Measurements from ENCODE around the gene ANKRD23.
A peak's percentile ranks its signal among the peaks of the same experiment; 100 is the strongest.

Gene ANKRD23

DNA sequence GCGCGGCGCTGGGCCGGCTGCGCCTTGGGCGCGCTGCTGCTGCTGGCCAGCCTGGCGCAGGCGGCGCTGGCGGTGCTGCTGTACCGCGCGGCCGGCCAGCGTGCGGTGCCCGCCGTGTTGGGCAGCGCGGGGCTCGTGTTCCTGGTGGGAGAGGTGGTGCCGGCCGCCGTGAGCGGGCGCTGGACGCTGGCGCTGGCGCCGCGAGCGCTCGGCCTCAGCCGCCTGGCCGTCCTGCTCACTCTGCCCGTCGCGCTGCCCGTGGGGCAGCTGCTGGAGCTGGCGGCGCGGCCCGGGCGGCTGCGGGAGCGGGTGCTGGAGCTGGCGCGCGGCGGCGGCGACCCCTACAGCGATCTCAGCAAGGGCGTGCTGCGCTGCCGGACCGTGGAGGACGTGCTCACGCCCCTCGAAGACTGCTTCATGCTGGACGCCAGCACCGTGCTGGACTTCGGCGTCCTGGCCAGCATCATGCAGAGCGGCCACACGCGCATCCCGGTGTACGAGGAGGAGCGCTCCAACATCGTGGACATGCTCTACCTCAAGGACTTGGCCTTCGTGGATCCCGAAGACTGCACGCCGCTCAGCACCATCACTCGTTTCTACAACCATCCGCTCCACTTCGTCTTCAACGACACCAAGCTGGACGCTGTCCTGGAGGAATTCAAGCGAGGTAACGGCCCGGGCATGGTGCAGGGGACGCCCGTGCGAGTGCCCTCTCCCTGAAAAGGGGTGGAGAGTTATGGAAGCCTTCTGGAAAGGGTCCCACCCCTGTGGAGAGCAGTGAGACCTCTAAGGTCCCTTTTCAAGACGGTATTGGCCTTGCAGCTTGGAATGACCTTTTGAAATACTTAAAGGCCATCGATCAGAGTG is 26.8 kb downstream of the ANKRD23 start:
- H3K9ac ChIP-seq (ENCODE audit: low read length), result peak overlapping the region; percentile 66
- H3K4me2 ChIP-seq (ENCODE audit: low read length), result peak overlapping the region; percentile 94
- H3K9me3 ChIP-seq (ENCODE audit: low read length), result no peaks in the 10 kb centered on the region
- H3F3A ChIP-seq (ENCODE audit: insufficient read depth, low read length), result no peaks in the 10 kb centered on the region
- H3K27ac ChIP-seq (ENCODE audit: low read depth, low read length, poor library complexity, severe bottlenecking), result no peak overlapping the region
- no peaks in the 10 kb centered on the region for H3K27me3 ChIP-seq (ENCODE audit: insufficient read depth, low read length)
- no peak overlapping the region for H2AFZ ChIP-seq (ENCODE audit: low read length)
- H3K9me2 ChIP-seq (ENCODE audit: low read depth, low read length), result no peaks in the 10 kb centered on the region
- H3K4me1 ChIP-seq (ENCODE audit: insufficient read depth, low read length, severe bottlenecking), result peaks cover 50% of the 10 kb centered on the region
- peak overlapping the region; percentile 70 for H3K4me3 ChIP-seq (ENCODE audit: low read depth, low read length, poor library complexity, severe bottlenecking)
- H3K36me3 ChIP-seq (ENCODE audit: insufficient read depth, low read length), result peaks cover 12% of the 10 kb centered on the region; the same call in 1 of the 2 replicates
- no peaks in the 10 kb centered on the region for H4K20me1 ChIP-seq (ENCODE audit: insufficient read depth, low read length)
- H3K79me2 ChIP-seq (ENCODE audit: insufficient read depth, low read length), result no peaks in the 10 kb centered on the region
- no peak for TF ChIP-seq EZH2 (IDR thresholded peaks at IDR 0.05; ENCODE audit: borderline replicate concordance, low read length)

DNA sequence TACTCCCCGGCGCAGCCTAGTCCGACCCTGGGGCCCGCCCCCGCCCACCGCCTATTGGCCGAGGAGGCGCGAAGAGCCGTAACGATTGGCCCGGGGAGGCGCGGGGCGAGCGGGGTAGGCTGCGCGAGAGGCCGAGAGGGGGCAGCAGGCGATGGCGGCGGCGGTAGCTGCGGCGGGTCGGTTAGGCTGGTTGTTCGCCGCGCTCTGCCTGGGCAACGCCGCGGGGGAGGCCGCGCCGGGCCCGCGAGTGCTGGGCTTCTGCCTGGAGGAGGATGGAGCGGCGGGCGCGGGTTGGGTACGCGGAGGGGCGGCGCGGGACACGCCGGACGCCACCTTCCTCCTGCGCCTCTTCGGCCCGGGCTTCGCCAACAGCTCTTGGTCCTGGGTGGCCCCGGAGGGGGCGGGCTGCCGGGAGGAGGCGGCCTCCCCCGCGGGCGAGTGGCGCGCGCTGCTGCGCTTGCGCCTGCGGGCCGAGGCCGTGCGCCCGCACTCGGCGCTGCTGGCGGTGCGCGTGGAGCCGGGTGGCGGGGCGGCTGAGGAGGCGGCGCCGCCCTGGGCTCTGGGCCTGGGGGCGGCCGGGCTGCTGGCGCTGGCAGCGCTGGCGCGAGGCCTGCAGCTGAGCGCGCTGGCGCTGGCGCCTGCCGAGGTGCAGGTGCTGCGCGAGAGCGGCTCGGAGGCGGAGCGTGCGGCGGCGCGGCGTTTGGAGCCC is 27.5 kb downstream of the ANKRD23 start, which contains the start of gene CNNM3:
TSS of gene CNNM3 (plus strand) at position 142 of the 709 bp plus-strand sequence. CDS start at position 152, 10 bp downstream.
- Histone ChIP-seq H4K20me1 (ENCODE audit: insufficient read depth, low read length) (no peaks in the 10 kb centered on the region), H3K27ac (ENCODE audit: low read depth, low read length, poor library complexity, severe bottlenecking) (peak within 1 kb of the TSS; percentile 53), H3K79me2 (ENCODE audit: insufficient read depth, low read length) (no peaks in the 10 kb centered on the region), H3K9ac (ENCODE audit: low read length) (peak within 1 kb of the TSS; percentile 83), H3K36me3 (ENCODE audit: insufficient read depth, low read length) (peaks cover 12% of the 10 kb centered on the region; the same call in 1 of the 2 replicates), H2AFZ (ENCODE audit: low read length) (peak within 1 kb of the TSS; percentile 96), H3F3A (ENCODE audit: insufficient read depth, low read length) (no peaks in the 10 kb centered on the region), H3K4me1 (ENCODE audit: insufficient read depth, low read length, severe bottlenecking) (peaks cover 49% of the 10 kb centered on the region), H3K9me2 (ENCODE audit: low read depth, low read length) (no peaks in the 10 kb centered on the region), H3K27me3 (ENCODE audit: insufficient read depth, low read length) (no peaks in the 10 kb centered on the region), H3K4me2 (ENCODE audit: low read length) (peak within 1 kb of the TSS; percentile 97), H3K9me3 (ENCODE audit: low read length) (no peaks in the 10 kb centered on the region), H3K4me3 (ENCODE audit: low read depth, low read length, poor library complexity, severe bottlenecking) (peak within 1 kb of the TSS; percentile 82)
- no peak for TF ChIP-seq EZH2 (IDR thresholded peaks at IDR 0.05; ENCODE audit: borderline replicate concordance, low read length)
- TF ChIP-seq, protein P1, sequence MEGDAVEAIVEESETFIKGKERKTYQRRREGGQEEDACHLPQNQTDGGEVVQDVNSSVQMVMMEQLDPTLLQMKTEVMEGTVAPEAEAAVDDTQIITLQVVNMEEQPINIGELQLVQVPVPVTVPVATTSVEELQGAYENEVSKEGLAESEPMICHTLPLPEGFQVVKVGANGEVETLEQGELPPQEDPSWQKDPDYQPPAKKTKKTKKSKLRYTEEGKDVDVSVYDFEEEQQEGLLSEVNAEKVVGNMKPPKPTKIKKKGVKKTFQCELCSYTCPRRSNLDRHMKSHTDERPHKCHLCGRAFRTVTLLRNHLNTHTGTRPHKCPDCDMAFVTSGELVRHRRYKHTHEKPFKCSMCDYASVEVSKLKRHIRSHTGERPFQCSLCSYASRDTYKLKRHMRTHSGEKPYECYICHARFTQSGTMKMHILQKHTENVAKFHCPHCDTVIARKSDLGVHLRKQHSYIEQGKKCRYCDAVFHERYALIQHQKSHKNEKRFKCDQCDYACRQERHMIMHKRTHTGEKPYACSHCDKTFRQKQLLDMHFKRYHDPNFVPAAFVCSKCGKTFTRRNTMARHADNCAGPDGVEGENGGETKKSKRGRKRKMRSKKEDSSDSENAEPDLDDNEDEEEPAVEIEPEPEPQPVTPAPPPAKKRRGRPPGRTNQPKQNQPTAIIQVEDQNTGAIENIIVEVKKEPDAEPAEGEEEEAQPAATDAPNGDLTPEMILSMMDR (IDR thresholded peaks at IDR 0.05; ENCODE audit: low read length), result peak; percentile 44

DNA sequence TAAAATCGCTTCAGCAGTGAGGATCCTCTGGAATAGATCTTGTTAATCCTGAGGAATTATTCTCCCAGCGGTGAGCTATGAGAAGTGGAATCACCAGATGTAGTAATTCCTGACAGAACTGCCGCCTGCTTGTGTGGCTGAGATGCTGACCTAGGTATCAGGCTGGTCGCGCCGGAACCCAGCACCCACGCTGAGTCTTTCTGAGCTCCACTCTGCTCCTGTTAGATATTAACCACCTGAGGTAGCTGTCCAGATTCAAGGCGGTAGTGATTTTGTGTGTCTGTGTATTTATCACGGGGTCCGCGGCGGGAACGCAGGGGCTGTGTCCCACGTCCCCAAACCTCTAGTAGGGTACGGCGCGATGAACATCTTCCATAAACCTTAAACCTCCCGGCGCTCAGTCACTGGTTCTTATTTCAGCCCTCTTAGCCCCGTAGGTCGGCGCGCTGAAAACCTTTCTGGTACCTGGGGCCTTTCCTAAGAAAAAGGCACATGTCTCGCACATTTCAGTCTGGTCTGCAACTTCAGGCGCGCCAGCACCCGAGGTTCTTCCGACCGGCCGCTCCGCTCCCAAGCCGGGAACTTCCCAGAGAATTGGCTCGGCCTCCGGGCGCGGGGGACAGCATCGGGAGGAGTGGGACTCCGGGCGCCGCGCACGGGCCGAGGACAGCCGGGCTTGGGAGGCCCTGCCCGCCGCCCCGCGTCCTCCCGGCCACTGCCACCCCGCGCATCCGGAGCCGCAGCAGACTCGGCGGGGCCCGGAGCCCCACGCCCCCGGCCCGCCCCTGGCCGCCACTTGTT is 28.3 kb downstream of the ANKRD23 start:
- peaks cover 7% of the 10 kb centered on the region; the same call in 1 of the 2 replicates for H3K36me3 ChIP-seq (ENCODE audit: insufficient read depth, low read length)
- TF ChIP-seq, protein P1 (IDR thresholded peaks at IDR 0.05; ENCODE audit: low read length), result no peak
- no peak for TF ChIP-seq EZH2 (IDR thresholded peaks at IDR 0.05; ENCODE audit: borderline replicate concordance, low read length)
- H3K4me1 ChIP-seq (ENCODE audit: insufficient read depth, low read length, severe bottlenecking), result peaks cover 41% of the 10 kb centered on the region
- H4K20me1 ChIP-seq (ENCODE audit: insufficient read depth, low read length), result no peaks in the 10 kb centered on the region
- H3F3A ChIP-seq (ENCODE audit: insufficient read depth, low read length), result no peaks in the 10 kb centered on the region
- peak overlapping the region; percentile 97 for H3K4me2 ChIP-seq (ENCODE audit: low read length)
- H3K9ac ChIP-seq (ENCODE audit: low read length), result peak overlapping the region; percentile 81
- H3K4me3 ChIP-seq (ENCODE audit: low read depth, low read length, poor library complexity, severe bottlenecking), result peak overlapping the region; percentile 82
- H3K79me2 ChIP-seq (ENCODE audit: insufficient read depth, low read length), result no peaks in the 10 kb centered on the region
- no peaks in the 10 kb centered on the region for H3K9me2 ChIP-seq (ENCODE audit: low read depth, low read length)
- no peaks in the 10 kb centered on the region for H3K9me3 ChIP-seq (ENCODE audit: low read length)
- peak overlapping the region; percentile 96 for H2AFZ ChIP-seq (ENCODE audit: low read length)
- no peaks in the 10 kb centered on the region for H3K27me3 ChIP-seq (ENCODE audit: insufficient read depth, low read length)
- no peak overlapping the region for H3K27ac ChIP-seq (ENCODE audit: low read depth, low read length, poor library complexity, severe bottlenecking)

Measured in OCI-LY1 (cell line).